ENCODE measurements around the gene CNIH2.
"Not testable (repeated sequence)": the region's sequence is repeated elsewhere in the genome, so short reads cannot be mapped to it uniquely, and the experiment has no call there.

CNIH2 gene

GRCh38 chr11:66277471-66278362 lies at the start of gene CNIH2:
Gene CNIH2 (plus strand): TSS chr11:66278175. CDS start chr11:66278457, 282 bp downstream.
- peak; percentile 85 for DNase-seq

- no peak for DNase-seq
These were observed 49.5 kb upstream of the CNIH2 start for GRCh38 chr11:66228521-66228920.

- DNase-seq: no peak
These were observed 47.8 kb upstream of the CNIH2 start for GRCh38 chr11:66230156-66230555.

- no peak for DNase-seq
These were observed 47.0 kb upstream of the CNIH2 start for GRCh38 chr11:66230978-66231377.

- no peak for DNase-seq
These were observed 46.4 kb upstream of the CNIH2 start for GRCh38 chr11:66231561-66231960.

- no peak for DNase-seq
These were observed 45.2 kb upstream of the CNIH2 start for GRCh38 chr11:66232769-66233168.

- DNase-seq: no peak
These were observed 44.7 kb upstream of the CNIH2 start for GRCh38 chr11:66233301-66233700.

GRCh38 chr11:66235141-66235540 lies 42.8 kb upstream of the CNIH2 start:
- no peak for DNase-seq

GRCh38 chr11:66237867-66238266 lies 40.1 kb upstream of the CNIH2 start:
- no peak for DNase-seq

- DNase-seq: no peak
These were observed 39.1 kb upstream of the CNIH2 start for GRCh38 chr11:66238786-66239413.

- DNase-seq: no peak
These were observed 38.5 kb upstream of the CNIH2 start for GRCh38 chr11:66239511-66239910.

- DNase-seq: no peak
These were observed 37.8 kb upstream of the CNIH2 start for GRCh38 chr11:66239998-66240780.

- DNase-seq: no peak
These were observed 37.2 kb upstream of the CNIH2 start for GRCh38 chr11:66240781-66241136.

GRCh38 chr11:66242095-66242765 lies 35.7 kb upstream of the CNIH2 start:
- no peak for DNase-seq

GRCh38 chr11:66243782-66244535 lies 34.0 kb upstream of the CNIH2 start:
- DNase-seq: no peak

- DNase-seq: no peak
These were observed 30.7 kb upstream of the CNIH2 start for GRCh38 chr11:66247295-66247694.

GRCh38 chr11:66247801-66248200 lies 30.2 kb upstream of the CNIH2 start:
- no peak for DNase-seq

GRCh38 chr11:66248903-66249302 lies 29.1 kb upstream of the CNIH2 start:
- DNase-seq: no peak

- DNase-seq: no peak
These were observed 26.2 kb upstream of the CNIH2 start for GRCh38 chr11:66251809-66252208.

GRCh38 chr11:66253081-66253480 lies 24.9 kb upstream of the CNIH2 start:
- DNase-seq: not testable (repeated sequence)

- no peak for DNase-seq
These were observed 19.5 kb upstream of the CNIH2 start for GRCh38 chr11:66258473-66258893.

GRCh38 chr11:66259225-66259624 lies 18.8 kb upstream of the CNIH2 start:
- no peak for DNase-seq
